Lower leg skin (tissue), 3 donors: ENCODE data around the gene SLC37A2.

Experiments
- POLR2A ChIP-seq, 2 donors: fragments of 450-650 bp; IDR thresholded peaks; one replicate each; pipeline ENCODE4 v1.6.1; 2016 to 2017; ENCODE audit warnings: antibody characterized with exemption in 2 of 2, mild to moderate bottlenecking in 1 of 2, moderate library complexity in 1 of 2
- TF ChIP-seq, protein P1 (sequence below), 3 donors: fragments of 450-650 bp; IDR thresholded peaks; one replicate each; pipeline ENCODE4 v1.5.1; 2016; ENCODE audit warnings: antibody characterized with exemption in 3 of 3, mild to moderate bottlenecking in 3 of 3, moderate library complexity in 2 of 3

DNA sequence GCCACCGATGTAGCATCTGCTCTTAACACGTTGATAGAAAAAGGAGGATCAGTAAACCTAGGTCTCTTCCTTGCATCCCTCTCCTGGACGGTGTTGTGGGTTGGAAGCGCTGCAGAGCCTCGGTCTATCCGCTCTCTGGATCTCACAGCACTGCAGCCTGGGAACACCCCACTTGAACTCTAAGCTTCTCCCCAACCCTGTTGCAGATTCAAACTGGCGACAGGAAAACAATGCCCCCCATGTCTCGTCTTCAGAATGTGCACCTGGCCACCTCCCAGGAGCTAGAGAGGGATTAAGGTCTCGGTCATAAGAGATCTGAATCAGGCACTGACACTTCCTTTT lies 47.9 kb downstream of the SLC37A2 start:
- TF ChIP-seq POLR2A (IDR thresholded peaks at IDR 0.05): no peak
- TF ChIP-seq, protein P1, sequence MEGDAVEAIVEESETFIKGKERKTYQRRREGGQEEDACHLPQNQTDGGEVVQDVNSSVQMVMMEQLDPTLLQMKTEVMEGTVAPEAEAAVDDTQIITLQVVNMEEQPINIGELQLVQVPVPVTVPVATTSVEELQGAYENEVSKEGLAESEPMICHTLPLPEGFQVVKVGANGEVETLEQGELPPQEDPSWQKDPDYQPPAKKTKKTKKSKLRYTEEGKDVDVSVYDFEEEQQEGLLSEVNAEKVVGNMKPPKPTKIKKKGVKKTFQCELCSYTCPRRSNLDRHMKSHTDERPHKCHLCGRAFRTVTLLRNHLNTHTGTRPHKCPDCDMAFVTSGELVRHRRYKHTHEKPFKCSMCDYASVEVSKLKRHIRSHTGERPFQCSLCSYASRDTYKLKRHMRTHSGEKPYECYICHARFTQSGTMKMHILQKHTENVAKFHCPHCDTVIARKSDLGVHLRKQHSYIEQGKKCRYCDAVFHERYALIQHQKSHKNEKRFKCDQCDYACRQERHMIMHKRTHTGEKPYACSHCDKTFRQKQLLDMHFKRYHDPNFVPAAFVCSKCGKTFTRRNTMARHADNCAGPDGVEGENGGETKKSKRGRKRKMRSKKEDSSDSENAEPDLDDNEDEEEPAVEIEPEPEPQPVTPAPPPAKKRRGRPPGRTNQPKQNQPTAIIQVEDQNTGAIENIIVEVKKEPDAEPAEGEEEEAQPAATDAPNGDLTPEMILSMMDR (IDR thresholded peaks at IDR 0.05): no peak
